A549 (cell line): ENCODE data around the gene CHAD. TPM values are rescaled to one million over a fixed set of nuclear protein-coding genes. Genes with fewer than 3 reads are reported as not detected.

ENCODE experiments used
- ATAC-seq, 2 experiments: fragments of 200-7000 bp in 1 of 2; fragments of >200 bp in 1 of 2; cut with Nextera tagmentation in 1 of 2; cut with Tn5 transposase in 1 of 2; 3 replicates each; pipeline versions ENCODE4 v1.8.0 to v1.9.1; 2018 to 2020; ENCODE audit warnings: mild to moderate bottlenecking in 1 of 2, moderate library complexity in 1 of 2
- CTCF ChIA-PET: fragments of 300-600 bp; sonication (Branson Sonifier 250); formaldehyde crosslinking; extraction: SDS; loops from one replicate; lab custom pipeline; 2021; ENCODE audit warnings: antibody characterized with exemption, inconsistent platforms; lab: Yijun Ruan, JAX
- POLR2A ChIA-PET: fragments of 350-600 bp; formaldehyde crosslinking; extraction: SDS; loops from one replicate; lab custom pipeline; 2021; ENCODE audit warnings: antibody characterized with exemption, inconsistent platforms; lab: Yijun Ruan, JAX
- DNase-seq, 2 experiments: peaks; one replicate each; pipeline versions ENCODE4 v3.0.0 to v3.0.0-alpha.2; 2011 to 2016; ENCODE audit warnings: low read depth in 1 of 2, low spot score in 1 of 2
- FAIRE-seq: peaks from 2 replicates; lab custom pipeline; 2011; peaks lifted over from hg19 to GRCh38; lab: Jason Lieb, UNC
- H3K27ac ChIP-seq, 2 experiments: fragments of >200 bp; sonication (Bioruptor Twin); formaldehyde crosslinking; 3 replicates each; pipeline ENCODE4 v1.5.1; 2016 to 2017
- H3K4me1 ChIP-seq: fragments of >200 bp; sonication (Bioruptor Twin); formaldehyde crosslinking; 3 replicates; pipeline ENCODE4 v1.6.1; 2016
- H3K4me2 ChIP-seq: fragments of >200 bp; sonication (Bioruptor Twin); formaldehyde crosslinking; 3 replicates; pipeline ENCODE4 v1.6.1; 2016
- H3K4me3 ChIP-seq: fragments of >200 bp; sonication (Bioruptor Twin); formaldehyde crosslinking; 3 replicates; pipeline ENCODE4 v1.5.1; 2016
- H3K9me3 ChIP-seq: fragments of >200 bp; sonication (Bioruptor Twin); formaldehyde crosslinking; 3 replicates; pipeline ENCODE4 v1.6.1; 2016
- CBX2 ChIP-seq: fragments of 200-600 bp; sonication (generic); IDR thresholded peaks from 2 replicates; pipeline ENCODE4 v1.6.1; 2016; ENCODE audit warnings: low read depth, mild to moderate bottlenecking, borderline replicate concordance
- CHD2 ChIP-seq: fragments of 150-350 bp; IDR thresholded peaks from 2 replicates; pipeline ENCODE4 v1.6.1; 2014; ENCODE audit warnings: low read length; ENCODE audit not compliant: partially characterized antibody
- EHF ChIP-seq: fragments of 250-450 bp; sonication (Bioruptor Pico); IDR thresholded peaks from 2 replicates; pipeline ENCODE4 v1.5.0; 2020; ENCODE audit warnings: mild to moderate bottlenecking
- FOSL2 ChIP-seq, 2 experiments: fragments of 450-650 bp in 1 of 2; fragments of >200 bp in 1 of 2; sonication (Bioruptor Twin) in 1 of 2; formaldehyde crosslinking; IDR thresholded peaks; 2 replicates each; pipeline versions ENCODE4 v1.5.0 to v1.6.1; 2016 to 2020; ENCODE audit warnings: mild to moderate bottlenecking in 1 of 2, moderate library complexity in 1 of 2
- GATA3 ChIP-seq: IDR thresholded peaks from 2 replicates; pipeline ENCODE4 v1.6.1; 2012; ENCODE audit warnings: borderline replicate concordance
- HDAC2 ChIP-seq: fragments of 200-600 bp; sonication (generic); IDR thresholded peaks from 2 replicates; pipeline ENCODE4 v1.6.1; 2016
- HOXB13 ChIP-seq: fragments of 250-450 bp; sonication (Bioruptor Pico); IDR thresholded peaks from 2 replicates; pipeline ENCODE4 v1.5.0; 2020; ENCODE audit warnings: low read depth, mild to moderate bottlenecking, moderate library complexity
- HOXB5 ChIP-seq: fragments of 250-450 bp; sonication (Bioruptor Pico); IDR thresholded peaks from 2 replicates; pipeline ENCODE4 v1.5.0; 2020; ENCODE audit warnings: mild to moderate bottlenecking, moderate library complexity
- JUNB ChIP-seq: fragments of >200 bp; sonication (Bioruptor Twin); formaldehyde crosslinking; IDR thresholded peaks from 2 replicates; pipeline ENCODE4 v1.6.1; 2016
- MYC ChIP-seq: IDR thresholded peaks from 2 replicates; pipeline ENCODE4 v1.6.1; 2012; ENCODE audit warnings: mild to moderate bottlenecking, inconsistent platforms, low read length, improper control_type of control experiment, borderline replicate concordance
- NPAS2 ChIP-seq: fragments of 250-450 bp; sonication (Bioruptor Pico); IDR thresholded peaks from 2 replicates; pipeline ENCODE4 v1.8.0; 2022; ENCODE audit warnings: mild to moderate bottlenecking, moderate library complexity, borderline replicate concordance
- POLR2A ChIP-seq: IDR thresholded peaks from 2 replicates; pipeline ENCODE4 v1.6.1; 2012; ENCODE audit warnings: mild to moderate bottlenecking, low read length
- POLR2AphosphoS2 ChIP-seq: conservative IDR thresholded peaks from 2 replicates; pipeline ENCODE4 v1.6.1; 2012; ENCODE audit warnings: low read length, improper control_type of control experiment, inconsistent platforms
- RAD21 ChIP-seq, 2 experiments: fragments of >200 bp in 1 of 2; sonication (Bioruptor Twin) in 1 of 2; formaldehyde crosslinking in 1 of 2; IDR thresholded peaks in 1 of 2; conservative IDR thresholded peaks in 1 of 2; 2 replicates in 1 of 2; 3 replicates in 1 of 2; pipeline ENCODE4 v1.6.1; 2012 to 2018; ENCODE audit warnings: inconsistent platforms in 1 of 2
- RFX5 ChIP-seq: fragments of 450-650 bp; IDR thresholded peaks from 2 replicates; pipeline ENCODE4 v1.7.1; 2014; ENCODE audit warnings: antibody characterized with exemption, mild to moderate bottlenecking, moderate library complexity
- SREBF2 ChIP-seq: fragments of 450-650 bp; IDR thresholded peaks from 2 replicates; pipeline ENCODE4 v1.6.1; 2014; ENCODE audit warnings: mild to moderate bottlenecking, moderate library complexity
- TP53 ChIP-seq: fragments of 250-450 bp; sonication (Bioruptor Pico); IDR thresholded peaks from 2 replicates; pipeline ENCODE4 v1.5.0; 2021; ENCODE audit warnings: mild to moderate bottlenecking, moderate library complexity
- ZNF302 ChIP-seq: fragments of 250-450 bp; sonication (Bioruptor Pico); IDR thresholded peaks from 2 replicates; pipeline ENCODE4 v1.9.0; 2021; ENCODE audit warnings: inconsistent platforms, mild to moderate bottlenecking, moderate library complexity
- ZSCAN20 ChIP-seq: fragments of 250-450 bp; sonication (Bioruptor Pico); IDR thresholded peaks from 2 replicates; pipeline ENCODE4 v1.8.0; 2022; ENCODE audit warnings: mild to moderate bottlenecking, moderate library complexity
- WGBS: methylation state at CpG from one replicate; pipeline ENCODE4 v1.1.6; 2017; ENCODE audit errors: missing lambda C conversion rate; 5-methylcytosine and 5-hydroxymethylcytosine counted together
- polyA minus RNA-seq: library from RNA; depleted of rRNA, polyadenylated mRNA; stranded (reverse); fragments of >200 nt; gene quantifications from 2 replicates; pipeline ENCODE4 v1.2.3, GENCODE V29; 2011; rRNA and poly(A)+ RNA removed
- polyA plus RNA-seq, 4 experiments: library from polyadenylated mRNA; depleted of rRNA in 3 of 4; stranded (reverse); fragments of >200 nt; fragmentation: RNase III in 1 of 4; extraction: RNeasy Plus Mini Kit Qiagen cat#74134 plus additional on column Dnase treatment in 1 of 4; gene quantifications; 2 replicates in 3 of 4; 3 replicates in 1 of 4; pipeline ENCODE4 v1.2.3, GENCODE V29; 2011 to 2017
- TF ChIP-seq, protein P1 (sequence below): fragments of >200 bp; sonication (Bioruptor Twin); formaldehyde crosslinking; IDR thresholded peaks from 3 replicates; pipeline ENCODE4 v1.6.1; 2016
- TF ChIP-seq, protein P2 (sequence below): IDR thresholded peaks from 2 replicates; pipeline ENCODE4 v1.6.1; 2012

Gene CHAD, protein sequence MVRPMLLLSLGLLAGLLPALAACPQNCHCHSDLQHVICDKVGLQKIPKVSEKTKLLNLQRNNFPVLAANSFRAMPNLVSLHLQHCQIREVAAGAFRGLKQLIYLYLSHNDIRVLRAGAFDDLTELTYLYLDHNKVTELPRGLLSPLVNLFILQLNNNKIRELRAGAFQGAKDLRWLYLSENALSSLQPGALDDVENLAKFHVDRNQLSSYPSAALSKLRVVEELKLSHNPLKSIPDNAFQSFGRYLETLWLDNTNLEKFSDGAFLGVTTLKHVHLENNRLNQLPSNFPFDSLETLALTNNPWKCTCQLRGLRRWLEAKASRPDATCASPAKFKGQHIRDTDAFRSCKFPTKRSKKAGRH
- not detected in 2 replicates for polyA plus RNA-seq (2011; rRNA removed)
- polyA plus RNA-seq (2012; cell fraction: cytosol; rRNA removed) = 0.03 TPM in 1 of 2 replicates, not detected in the other
- 0.04 TPM in 1 of 2 replicates, not detected in the other for polyA plus RNA-seq (2012; cell fraction: nucleus; rRNA removed)
- not detected in 3 replicates for polyA plus RNA-seq (2017; fragmentation: RNase III; extraction: RNeasy Plus Mini Kit Qiagen cat#74134 plus additional on column Dnase treatment)
- not detected in 2 replicates for polyA minus RNA-seq

DNA sequence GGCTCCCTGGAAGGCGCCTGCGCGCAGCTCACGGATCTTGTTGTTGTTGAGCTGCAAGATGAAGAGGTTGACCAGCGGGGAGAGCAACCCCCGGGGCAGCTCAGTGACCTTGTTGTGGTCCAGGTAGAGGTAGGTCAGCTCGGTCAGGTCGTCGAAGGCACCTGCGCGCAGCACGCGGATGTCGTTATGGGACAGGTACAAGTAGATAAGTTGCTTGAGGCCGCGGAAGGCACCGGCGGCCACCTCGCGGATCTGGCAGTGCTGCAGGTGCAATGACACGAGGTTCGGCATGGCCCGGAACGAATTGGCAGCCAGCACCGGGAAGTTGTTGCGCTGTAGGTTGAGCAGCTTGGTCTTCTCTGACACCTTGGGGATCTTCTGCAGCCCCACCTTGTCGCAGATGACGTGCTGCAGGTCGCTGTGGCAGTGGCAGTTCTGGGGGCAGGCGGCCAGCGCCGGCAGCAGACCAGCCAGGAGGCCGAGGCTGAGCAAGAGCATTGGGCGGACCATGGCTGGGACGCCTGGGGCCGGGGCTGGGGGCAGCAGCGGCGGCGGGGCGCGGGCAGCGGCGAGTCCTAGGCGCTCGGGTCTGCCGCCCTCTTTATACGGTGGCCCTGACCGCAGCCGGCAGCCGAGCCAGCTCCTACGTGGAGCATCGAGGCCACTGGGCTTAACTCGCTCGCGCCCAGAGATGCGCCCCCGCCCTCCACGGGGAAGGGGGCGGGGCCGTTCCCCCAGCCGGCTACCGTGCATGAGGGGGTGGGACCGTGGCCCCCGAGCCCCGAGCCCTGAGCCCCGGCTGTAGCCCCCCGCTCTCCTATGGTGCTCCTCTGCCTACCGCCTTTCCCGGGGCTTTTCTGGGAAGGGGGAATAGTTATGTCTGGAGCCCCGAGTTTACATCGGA, at the start of gene CHAD:
Gene CHAD, minus strand, starts transcription at position 577 of the 904 bp plus-strand sequence. Its CDS starts 67 bp downstream, at position 510.
- FAIRE-seq (no peak), ATAC-seq (no peak), DNase-seq (no peak)
- Histone ChIP-seq H3K27ac (no peak within 1 kb of the TSS), H3K9me3 (no peaks in the 10 kb centered on the region), H3K4me2 (no peak within 1 kb of the TSS), H3K4me1 (peaks cover 16% of the 10 kb centered on the region), H3K4me3 (no peak within 1 kb of the TSS)
- POLR2A ChIA-PET = no interaction called here
- TF ChIP-seq FOSL2 (IDR thresholded peaks at IDR 0.05) (no peak), FOSL2 (CRISPR knock-in tag; IDR thresholded peaks at IDR 0.05) (no peak), GATA3 (no peak), SREBF2 (no peak), TP53 (no peak), ZNF302 (no peak), CBX2 (no peak), NPAS2 (CRISPR knock-in tag) (no peak), POLR2A (no peak), MYC (no peak), POLR2AphosphoS2 (no peak), EHF (CRISPR knock-in tag) (no peak), RFX5 (no peak), JUNB (no peak), RAD21 (conservative IDR thresholded peaks at IDR 0.05 in 1 of 2, IDR thresholded peaks at IDR 0.05 in 1 of 2) (no peak), HOXB5 (CRISPR knock-in tag) (no peak), HDAC2 (no peak), CHD2 (no peak)
- TF ChIP-seq, protein P1, sequence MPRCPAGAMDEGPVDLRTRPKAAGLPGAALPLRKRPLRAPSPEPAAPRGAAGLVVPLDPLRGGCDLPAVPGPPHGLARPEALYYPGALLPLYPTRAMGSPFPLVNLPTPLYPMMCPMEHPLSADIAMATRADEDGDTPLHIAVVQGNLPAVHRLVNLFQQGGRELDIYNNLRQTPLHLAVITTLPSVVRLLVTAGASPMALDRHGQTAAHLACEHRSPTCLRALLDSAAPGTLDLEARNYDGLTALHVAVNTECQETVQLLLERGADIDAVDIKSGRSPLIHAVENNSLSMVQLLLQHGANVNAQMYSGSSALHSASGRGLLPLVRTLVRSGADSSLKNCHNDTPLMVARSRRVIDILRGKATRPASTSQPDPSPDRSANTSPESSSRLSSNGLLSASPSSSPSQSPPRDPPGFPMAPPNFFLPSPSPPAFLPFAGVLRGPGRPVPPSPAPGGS = no peak
- CTCF ChIA-PET = interaction anchor here (1.0 to 19.6 kb wide), 5 partner anchors 7 to 71 kb away, joined by 3 to 238 read pairs (median 7); partner anchors contain the start of genes LRRC59 and RSAD1
- 93% methylated on average over 62 of the region's 71 CpGs for WGBS

DNA sequence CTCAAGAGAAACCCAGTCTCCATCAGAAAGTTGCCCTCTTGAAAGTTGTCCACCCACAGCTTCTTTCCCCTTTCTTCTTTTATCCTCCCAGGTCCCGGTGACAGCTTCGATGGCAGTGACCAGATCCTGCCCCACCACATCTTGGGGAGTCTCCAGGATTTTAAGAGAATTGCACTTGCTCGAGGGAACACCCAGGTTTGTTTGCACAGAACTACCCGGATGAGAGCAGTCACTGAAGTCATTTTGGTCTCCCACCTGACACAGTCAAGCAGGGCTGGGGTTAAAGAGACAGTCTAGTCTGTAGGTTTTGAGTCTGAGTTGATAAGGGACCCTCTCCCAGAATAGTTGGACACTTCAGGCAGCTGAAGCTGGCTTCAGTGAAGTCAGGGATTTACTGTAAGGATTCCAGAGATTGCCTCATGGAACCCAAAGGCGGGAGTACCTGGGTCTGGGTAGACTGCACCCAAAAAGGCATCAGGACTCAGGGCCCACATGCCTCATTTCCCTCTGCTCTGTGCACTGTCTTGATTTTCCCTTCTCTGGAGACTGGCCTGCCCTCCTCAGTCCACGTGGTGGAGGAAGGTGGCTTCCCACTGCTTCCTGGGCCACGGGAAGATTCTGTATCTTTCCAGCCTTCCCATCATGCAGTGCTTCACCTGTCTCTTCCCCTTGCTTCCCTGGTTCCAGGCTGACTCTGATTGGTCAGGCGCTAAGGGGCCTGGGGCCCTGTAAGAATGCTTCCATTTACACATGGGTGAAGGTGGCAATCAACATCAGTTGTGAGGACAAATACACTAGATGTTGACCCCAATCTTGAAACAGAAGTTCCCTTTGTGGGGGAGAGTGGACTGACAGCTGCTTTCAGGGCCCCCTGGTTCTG, 49.1 kb upstream of the CHAD start:
- ChIA-PET POLR2A (no interaction called here), CTCF (interaction anchor here (1.1 to 4.4 kb wide), 7 partner anchors 10 to 335 kb away, joined by 3 to 28 read pairs (median 5); no protein-coding TSS in a partner anchor)
- Histone ChIP-seq H3K4me2 (no peak overlapping the region), H3K9me3 (no peaks in the 10 kb centered on the region), H3K4me3 (no peak overlapping the region), H3K4me1 (peaks cover 9% of the 10 kb centered on the region; the same call in 1 of the 3 replicates), H3K27ac (no peak overlapping the region)
- FAIRE-seq (no peak), DNase-seq (no peak), ATAC-seq (peak; percentile 19; a peak in 3 of 6 replicates)
- WGBS = 63% methylated on average over 8 of the region's 8 CpGs
- TF ChIP-seq, protein P2, sequence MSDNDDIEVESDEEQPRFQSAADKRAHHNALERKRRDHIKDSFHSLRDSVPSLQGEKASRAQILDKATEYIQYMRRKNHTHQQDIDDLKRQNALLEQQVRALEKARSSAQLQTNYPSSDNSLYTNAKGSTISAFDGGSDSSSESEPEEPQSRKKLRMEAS = no peak
- TF ChIP-seq ZSCAN20 (CRISPR knock-in tag) (no peak), HOXB13 (CRISPR knock-in tag) (no peak)
